ENCODE measurements around the gene PFKFB3.
"Not testable (repeated sequence)": the region's sequence is repeated elsewhere in the genome, so short reads cannot be mapped to it uniquely, and the experiment has no call there.

The PFKFB3 gene

DNA sequence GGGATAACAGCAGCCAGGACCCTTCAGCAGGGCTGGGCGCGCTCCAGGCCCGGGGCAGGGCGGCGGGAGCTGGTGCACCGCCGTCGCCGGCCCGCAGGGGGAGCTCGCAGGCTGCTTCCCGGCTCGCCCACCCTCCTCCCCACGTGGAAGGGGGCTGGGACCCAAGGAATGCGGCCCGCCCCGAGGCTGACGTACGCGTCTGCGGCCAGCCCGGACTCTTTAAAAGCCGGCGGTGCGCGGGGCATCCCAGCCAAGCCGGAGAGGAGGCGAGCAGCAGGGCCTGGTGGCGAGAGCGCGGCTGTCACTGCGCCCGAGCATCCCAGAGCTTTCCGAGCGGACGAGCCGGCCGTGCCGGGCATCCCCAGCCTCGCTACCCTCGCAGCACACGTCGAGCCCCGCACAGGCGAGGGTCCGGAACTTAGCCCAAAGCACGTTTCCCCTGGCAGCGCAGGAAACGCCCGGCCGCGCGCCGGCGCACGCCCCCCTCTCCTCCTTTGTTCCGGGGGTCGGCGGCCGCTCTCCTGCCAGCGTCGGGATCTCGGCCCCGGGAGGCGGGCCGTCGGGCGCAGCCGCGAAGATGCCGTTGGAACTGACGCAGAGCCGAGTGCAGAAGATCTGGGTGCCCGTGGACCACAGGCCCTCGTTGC, at the start of gene PFKFB3:
Gene PFKFB3 (plus strand): TSS at position 249 of the 647 bp plus-strand sequence. CDS start 329 bp downstream, at position 578.
- peak; percentile 95 for DNase-seq

DNA sequence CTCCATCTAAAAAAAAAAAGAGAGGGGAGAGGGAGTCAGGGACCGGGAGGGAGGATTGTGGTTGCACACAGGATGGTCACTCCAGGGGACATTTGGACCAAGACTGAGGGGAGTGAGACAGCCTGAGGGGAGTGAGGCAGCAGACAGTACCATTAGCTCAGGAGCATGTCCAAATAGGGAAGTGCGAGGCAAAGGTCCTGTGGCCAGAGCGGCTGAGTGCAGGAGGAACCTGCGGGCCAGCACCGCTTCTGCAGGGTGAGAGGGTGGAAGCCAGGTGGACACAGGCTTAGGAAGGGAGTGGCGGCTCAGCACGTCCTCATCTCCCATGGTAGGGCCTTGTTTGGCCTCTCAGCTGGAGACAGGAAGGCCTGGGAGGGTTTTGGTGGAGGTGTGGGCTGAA, 48.9 kb upstream of the PFKFB3 start:
- no peak for DNase-seq

DNA sequence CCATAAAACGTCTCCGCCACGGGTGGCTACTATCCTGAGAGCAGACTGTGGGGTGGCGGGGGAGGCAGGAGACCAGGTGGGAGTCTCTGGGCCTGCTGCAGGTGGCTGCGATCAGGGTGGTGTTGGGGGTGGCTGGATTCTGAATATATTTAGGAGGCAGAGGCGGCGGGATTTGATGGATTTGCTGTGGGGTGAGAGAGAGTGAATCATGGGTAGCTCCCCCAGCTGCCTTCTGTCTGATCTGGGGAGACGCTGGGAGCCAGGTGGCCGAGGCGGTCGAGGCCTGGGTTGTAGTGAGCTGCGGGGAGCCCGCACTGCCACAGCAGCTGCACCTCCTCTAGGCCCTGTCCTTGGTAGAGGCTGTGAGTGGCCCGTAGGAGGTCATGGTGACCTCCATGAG, 48.2 kb upstream of the PFKFB3 start:
- no peak for DNase-seq

DNA sequence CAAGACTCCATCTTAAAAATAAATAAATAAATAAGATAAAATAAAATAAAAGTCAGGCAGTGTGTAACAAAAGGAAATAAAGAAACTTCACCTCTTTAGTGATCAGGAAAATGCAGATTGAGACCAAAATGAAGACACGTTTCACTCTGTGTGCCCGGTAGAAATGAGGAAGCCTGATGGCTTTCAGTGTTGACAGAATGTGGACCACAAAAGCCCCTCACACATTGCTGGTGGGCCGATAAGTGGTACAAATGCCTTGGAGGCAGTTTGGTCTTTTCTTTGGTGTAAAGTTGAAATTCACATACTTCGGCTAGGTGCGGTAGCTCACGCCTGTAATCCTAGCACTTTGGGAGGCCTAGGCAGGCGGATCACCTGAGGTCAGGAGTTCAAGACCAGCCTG, 44.5 kb upstream of the PFKFB3 start:
- DNase-seq, result no peak

DNA sequence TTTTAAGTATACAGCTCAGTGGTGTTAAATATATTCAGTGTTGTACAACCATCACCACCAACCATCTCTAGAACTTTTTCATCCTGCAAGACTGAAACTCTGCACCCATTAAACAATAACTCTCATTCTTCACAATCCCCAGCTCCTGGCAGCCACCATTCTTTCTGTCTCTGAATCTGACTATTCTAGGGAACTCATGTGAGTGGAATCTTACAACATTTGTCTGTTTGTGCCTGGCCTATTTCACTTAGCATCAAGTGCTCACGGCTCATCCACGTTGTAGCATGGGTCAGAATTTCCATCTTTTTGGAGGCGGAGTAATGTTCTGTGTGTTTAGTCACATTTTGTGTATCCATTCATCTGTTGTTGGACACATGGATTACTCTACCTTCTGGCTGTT, 40.8 kb upstream of the PFKFB3 start:
- DNase-seq, result no peak

DNA sequence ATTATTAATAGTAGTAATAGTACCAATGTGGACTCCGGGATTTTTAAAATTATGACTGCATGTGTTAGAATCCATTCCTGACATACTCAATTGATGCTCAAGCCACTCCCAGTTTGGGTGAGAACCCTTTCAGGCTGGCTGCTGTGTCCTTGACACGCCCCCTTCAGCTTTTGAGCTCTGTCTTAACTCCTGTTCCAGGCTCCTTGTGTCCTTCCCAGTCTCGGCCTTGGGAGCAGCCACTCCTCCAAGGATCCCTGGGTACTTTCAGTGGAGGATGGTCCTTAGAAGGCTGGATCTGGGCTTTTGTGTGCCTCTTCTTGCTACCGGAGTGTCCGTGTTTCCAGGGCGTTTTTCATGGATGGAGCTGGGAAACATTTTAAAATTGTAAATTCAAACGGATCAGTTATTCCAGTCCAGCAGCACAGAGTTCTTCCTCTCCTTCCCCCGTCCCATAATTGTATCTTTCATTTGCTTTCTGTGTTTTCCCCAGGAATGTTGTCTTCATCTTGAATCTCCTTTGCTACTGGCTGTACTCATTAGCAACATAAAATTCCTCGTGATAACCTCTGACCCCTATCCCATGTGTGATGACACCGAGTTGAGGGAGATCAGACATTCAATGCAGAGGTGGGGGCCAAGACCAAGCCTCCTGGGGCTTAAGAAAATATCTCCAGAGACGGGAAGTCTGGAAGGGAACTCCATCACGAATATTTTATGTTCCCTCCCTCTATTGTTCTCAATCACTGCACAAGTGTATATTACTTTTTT, 40.0 kb upstream of the PFKFB3 start:
- no peak for DNase-seq

DNA sequence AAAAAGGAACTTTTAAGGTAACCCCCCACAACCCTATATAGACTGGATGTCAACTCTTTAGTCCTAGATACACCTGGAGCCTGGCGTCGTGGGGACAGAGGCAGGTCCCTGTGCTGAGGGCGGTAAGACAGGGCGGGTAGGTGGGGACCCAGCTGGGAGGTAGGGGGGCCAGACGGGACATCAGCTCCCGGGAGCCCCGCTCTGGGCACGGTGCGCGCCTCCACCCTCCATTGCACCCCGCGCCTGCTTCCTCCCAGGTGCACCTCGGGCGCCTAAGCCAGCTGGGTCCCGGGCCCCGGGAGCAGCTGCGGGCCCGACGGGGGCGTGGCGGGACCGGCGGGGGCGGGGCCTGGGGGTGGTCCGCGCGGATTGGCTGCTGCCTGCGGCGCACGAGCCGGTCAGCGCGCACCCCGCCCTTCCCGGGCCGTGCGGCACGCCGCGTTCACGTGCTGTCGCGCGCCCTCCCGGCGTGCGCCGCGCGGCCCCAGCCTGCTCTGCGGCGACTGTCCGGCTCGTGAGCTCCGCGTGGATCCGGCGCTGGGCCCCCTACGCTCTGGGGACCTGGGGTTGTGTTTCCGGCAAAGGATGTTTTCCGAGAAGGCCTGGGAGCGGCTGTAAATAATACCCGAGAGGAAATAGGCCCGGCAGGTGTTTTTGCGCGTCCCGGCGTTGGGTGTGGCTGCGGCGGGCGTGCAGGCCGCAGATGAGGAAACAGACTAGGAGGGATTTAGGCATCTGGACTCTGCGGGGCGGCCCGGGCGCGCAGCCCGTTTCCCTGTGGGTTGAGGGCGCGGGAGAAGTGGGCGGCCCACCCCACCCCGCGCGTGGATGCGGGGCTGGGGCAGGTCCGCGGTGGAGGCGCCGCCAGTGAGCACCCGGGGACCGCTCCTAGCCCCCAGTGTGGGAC, 39.1 kb upstream of the PFKFB3 start:
- DNase-seq, result peak; percentile 87 to 91

DNA sequence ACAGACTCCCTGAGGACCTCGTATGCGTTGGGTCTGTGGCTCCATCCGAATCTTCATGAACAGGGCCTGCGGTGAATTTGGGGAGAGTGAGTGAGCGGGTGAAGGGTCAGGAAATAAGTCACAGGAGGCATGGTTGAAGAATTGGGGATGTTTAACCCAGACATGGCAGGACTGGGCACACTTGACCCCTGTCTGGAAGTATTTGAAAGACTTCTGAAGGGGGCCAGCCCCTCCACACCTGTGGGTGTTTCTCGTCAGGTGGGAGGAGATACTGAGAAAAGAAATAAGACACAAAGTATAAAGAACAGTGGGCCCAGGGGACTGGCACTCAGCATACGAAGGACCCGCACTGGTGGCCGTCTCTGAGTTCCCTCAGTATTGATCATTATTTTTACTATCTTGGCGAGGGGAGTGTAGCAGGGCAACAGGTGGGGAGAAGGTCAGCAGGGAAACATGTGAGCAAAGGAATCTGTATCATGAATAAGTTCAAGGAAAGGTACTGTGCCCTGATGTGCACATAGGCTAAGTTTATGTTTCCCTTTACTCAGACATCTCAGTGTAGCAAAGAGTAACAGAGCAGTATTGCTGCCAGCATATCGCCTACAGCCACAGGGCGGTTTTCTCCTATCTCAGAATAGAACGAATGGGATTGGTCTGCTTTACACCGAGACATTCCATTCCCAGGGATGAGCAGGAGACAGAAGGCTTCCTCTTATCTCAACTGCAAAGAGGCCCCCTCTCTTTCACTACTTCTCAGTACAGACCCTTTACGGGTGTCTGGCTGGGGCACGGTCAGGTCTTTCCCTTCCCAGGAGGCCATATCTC, 38.2 kb upstream of the PFKFB3 start:
- no peak for DNase-seq

DNA sequence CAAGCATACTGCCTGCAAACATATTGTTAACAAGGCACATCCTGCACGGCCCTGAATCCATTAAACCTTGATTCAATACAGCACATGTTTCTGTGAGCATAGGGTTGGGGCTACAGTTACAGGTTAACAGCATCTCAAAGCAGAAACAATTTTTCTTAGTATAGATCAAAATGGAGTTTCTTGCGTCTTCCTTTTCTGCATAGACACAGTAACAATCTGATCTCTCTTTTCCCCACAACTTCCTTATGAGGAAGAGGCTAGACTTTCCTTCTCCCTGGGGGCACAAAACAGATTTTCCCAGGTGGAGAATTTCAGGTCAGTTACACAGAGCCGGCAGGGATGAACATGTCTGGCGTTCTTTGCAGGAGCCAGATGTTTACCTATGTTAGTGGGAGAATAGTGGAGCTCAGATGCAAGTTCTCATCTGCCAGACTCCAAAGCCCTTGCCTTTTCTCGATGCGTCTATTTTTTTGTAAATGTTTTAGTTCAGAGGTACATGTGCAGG, 37.5 kb upstream of the PFKFB3 start:
- no peak for DNase-seq

DNA sequence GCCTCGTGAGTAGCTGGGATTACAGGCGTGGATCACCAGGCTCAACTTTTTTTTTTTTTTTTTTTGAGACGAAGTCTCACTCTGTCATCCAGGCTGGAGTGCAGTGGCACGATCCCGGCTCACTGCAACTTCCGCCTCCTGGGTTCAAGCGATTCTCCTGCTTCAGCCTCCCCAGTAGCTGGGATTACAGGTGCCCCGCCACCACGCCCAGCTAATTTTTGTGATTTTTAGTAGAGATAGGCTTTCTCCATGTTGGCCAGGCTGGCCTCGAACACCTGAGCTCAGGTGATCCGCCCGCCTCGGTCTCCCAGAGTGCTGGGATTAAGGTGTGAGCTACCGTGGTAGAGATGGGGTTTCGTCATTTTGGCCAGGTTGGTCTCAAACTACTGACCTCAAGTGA, 36.8 kb upstream of the PFKFB3 start:
- not testable (repeated sequence) for DNase-seq

DNA sequence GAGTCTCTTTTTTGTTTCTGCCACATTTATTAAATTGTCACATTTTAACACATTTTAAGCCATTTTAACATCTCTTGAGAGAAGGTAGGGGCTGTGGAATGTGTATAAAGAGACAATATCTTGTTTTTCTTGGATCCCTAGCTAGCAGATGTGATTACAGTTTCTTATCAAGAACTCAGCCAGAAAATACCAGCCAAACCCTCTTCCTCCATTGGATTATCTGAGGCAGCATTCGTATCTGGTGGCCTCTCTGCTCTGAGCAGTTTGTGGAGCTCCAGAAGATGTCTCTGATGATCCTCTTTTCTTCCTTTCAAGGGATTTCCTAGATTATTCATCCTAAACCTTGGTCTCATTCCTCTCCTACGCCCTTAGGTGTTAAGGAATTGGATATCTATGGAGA, 35.3 kb upstream of the PFKFB3 start:
- DNase-seq, result no peak

DNA sequence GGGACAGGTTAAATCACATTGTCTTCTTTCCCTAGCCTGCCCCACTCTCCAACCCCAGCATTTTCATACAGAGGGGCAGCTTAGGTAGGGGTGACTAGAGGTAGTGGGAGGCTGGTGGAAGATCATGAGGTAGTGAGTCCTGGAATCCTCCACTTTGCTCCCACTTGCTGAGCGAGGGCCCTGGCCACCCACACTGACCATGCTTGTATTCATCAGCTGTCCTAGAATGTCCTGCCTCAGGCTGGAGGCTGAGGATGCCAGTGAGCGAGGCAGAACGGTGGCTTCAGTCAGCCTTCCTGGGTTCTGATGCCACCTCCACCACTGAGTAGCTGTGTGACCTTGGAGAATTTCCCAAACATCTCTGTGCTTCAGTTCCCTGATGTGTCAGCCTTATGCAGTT, 34.6 kb upstream of the PFKFB3 start:
- no peak for DNase-seq

DNA sequence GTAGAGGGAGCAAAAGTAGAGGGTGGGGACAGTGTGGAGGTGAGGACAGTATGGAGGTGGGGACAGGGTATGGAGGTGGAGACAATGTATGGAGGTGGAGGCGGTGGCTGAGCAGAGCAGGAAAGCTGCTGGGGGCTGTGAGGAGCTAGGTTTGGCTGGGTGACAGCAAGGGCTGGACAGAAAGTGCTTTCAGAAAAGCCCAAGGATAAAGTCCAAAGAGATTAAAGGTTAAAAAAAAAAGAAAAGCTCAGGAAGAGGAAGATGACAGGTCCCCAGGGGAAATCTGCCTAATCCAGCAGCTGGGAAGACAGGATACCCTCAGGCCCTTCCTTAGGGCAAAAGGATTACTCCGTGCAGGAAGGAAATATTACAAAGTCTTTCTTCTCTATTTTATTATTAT, 32.1 kb upstream of the PFKFB3 start:
- no peak for DNase-seq

DNA sequence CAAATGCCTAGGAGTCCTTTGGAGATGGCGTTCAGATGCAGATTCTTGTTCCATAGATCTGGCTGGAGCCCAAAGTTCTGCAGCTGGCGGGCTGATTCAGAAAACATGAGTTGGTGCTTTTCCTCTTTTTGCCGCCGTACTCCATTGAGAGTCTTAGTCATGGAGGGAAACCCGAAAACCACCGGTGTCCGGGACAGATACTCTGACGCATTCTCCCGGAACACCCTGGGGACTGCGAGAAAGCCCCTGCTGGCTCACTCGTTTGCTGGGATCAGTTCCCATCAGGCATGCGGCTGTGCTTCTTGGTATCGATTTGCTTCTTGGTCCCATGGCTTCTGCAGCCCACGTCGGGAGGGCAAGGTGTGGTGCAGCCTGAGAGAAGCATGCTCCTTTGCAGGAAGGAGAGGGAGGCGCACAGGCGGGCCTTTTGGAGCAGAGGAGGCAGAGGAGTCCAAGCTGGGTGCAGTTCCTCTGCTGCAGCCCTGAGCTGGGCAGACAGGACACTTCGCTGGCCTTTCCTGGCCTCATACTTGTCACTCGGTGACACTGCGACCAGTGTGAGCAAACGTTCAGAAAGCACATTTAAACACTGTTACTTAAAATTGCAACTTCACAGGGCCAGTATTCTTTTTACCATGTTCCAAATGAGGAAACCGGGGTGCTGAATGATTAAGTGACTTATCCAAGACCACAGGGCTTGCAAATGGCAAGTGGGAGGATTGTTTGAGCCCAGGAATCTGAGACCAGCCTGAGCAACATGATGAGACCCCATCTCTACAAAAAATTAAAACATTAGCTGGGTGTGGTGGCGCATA, 30.6 kb upstream of the PFKFB3 start:
- peak; percentile 14 to 19 for DNase-seq

DNA sequence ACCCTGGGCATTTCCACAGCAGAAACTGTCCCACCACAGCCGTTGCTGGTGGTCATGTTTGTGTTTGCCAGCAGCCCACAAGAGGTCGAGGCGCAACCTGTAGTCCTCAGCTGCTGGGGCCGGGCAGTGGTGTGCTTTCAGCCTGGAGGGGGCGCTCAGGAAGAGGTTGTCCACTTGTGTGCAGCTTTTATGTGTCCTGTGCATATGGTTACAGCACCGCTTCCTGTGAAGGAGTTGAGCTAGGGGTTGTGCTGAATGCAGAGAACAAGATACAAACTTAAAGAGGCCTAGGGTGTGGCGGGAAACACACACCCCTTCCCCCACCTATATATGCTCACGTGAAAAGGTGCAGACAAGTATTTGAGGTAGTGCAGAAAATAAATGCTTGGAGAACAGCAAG, 29.5 kb upstream of the PFKFB3 start:
- DNase-seq, result peak; percentile 35 to 44

DNA sequence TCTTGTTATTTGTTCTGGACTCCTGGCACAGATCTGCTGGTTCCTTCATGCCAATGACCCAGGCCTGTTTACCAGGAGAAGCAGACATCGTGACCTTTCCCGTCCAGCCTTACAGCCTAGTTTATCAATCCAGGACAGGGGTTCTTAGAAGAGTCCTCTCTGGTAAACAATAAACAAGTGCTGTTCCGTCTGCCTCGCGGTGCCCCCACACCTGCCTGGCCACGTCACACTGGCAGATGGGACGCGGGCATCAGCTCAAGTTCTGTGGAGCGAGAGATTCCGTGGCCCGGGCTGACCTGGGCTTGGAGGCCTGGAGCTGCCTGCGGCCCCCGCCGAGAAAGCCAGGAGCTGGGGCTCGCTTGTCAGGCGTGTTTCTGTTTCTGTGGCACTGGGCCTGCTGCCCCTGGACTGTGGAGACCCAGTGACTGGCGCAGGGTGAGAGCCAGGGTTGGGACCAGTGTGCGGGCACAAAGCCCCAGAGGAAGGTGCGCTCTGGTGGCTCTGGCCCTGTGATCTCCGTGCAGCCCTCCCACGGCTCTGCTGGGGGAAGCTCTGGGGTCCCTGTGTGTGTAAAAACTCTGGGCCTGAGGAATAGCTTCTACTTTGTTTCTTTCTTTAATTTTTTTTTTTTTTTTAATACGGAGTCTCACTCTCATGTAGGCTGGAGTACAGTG, 28.4 kb upstream of the PFKFB3 start:
- DNase-seq, result no peak

DNA sequence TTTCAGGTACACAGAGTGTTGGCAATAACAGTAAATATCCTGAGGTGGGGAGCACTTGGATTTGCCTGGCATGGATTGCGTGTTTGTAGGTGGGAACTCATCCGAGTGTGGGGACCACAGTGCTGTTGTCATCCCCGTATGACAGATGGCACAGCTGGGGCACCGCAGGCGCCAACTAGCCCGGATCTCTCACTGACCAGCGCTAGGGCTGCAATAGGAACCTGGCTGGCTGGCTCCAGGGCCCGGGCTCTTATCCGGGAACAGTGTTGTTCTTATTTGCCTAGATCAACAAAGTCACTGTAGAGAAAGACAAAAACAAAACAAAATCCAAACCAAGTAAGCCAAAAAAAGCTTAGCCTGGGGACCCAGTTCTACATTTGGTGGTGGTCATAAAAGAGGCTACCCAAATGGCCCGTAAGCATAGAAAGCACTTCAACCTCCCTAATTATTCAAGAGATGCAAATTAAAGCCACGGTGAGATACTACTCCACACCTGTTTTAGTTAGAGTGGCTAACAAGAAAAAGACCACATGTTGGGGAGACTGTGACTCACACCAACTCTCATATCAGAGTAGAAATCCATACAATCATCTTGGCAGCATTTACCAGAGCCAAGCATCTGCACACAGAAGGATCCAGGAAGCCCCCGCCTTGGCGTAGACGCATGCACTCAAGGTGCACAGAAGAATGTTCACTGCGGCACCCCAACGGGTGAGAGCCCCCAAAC, 27.2 kb upstream of the PFKFB3 start:
- no peak for DNase-seq

DNA sequence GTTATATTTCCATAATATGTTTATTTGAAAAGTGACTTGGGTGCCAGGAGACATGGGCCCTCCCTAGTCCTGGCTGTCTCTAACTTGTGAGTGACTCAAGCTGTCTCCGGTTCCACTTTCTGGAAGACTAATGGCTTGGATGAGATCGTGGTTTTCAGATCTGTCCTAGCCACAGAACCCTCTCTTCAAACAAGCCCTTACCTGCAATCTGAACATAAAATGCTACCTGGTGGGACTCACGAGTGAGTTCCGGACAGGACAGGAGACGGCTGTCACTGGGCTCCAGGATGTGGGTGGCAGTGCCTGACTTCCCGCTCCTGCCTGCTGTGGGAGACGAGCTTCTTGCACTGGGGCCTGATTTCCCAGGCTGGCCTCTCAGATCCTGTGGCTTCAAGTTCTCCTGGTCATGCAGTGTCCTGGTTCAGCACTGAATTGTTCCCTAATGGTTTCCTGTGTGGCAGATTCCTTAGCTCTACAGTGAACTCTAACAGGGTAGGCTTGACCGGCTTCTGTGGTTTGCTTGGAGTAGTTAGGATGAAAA, 26.0 kb upstream of the PFKFB3 start:
- no peak for DNase-seq

DNA sequence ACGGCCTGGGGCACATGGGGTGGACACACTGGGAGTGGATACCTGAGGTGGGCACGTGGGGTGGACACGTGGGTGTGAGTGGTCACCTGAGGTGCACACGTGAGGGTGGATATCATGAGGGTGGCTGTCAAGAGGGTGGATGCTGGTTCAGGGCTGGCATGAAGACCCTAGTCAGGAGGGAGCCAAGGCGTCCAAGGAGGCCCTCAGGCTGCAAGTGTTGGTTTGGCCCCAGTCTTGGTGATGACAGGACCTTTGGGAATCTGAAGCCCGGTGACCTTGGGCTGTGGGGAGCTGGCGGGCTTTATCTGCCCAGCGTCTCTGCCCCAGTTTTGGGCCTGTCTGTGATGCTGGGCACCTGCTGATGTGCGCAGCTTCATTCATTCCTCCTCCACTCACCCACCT, 24.9 kb upstream of the PFKFB3 start:
- no peak for DNase-seq

DNA sequence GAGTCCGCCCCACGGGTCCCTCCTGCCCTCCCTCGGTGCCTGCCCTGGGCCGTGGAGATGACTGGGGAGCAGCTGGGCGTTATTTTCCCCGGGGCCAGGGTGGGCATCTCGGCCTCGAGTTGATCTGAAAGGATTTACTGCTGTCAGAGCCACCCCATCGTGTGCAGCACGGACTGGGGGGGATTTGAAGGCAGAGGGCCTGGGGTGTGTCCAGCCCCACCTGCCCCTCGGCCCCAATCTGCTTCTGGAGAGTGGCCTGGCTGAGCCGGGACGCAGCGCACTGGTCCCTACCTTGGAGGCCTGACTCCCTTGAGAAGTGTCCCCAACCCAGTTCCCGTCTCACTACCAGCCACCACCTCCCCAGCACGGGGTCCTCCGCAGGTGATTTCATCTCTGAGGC, 24.2 kb upstream of the PFKFB3 start:
- DNase-seq, result no peak

Measured in activated CD4-positive, alpha-beta T cell treated with anti-CD3 and anti-CD28 coated beads for 4 hours (primary cell).